ENCODE measurements around the gene PKMYT1.

PKMYT1 gene

GRCh38 chr16:2971985-2972784, 8.1 kb downstream of the PKMYT1 start:
- no peak for DNase-seq

GRCh38 chr16:2971134-2971984, 8.9 kb downstream of the PKMYT1 start:
- DNase-seq = no peak

GRCh38 chr16:2970563-2970962, 9.7 kb downstream of the PKMYT1 start:
- no peak for DNase-seq

DNA sequence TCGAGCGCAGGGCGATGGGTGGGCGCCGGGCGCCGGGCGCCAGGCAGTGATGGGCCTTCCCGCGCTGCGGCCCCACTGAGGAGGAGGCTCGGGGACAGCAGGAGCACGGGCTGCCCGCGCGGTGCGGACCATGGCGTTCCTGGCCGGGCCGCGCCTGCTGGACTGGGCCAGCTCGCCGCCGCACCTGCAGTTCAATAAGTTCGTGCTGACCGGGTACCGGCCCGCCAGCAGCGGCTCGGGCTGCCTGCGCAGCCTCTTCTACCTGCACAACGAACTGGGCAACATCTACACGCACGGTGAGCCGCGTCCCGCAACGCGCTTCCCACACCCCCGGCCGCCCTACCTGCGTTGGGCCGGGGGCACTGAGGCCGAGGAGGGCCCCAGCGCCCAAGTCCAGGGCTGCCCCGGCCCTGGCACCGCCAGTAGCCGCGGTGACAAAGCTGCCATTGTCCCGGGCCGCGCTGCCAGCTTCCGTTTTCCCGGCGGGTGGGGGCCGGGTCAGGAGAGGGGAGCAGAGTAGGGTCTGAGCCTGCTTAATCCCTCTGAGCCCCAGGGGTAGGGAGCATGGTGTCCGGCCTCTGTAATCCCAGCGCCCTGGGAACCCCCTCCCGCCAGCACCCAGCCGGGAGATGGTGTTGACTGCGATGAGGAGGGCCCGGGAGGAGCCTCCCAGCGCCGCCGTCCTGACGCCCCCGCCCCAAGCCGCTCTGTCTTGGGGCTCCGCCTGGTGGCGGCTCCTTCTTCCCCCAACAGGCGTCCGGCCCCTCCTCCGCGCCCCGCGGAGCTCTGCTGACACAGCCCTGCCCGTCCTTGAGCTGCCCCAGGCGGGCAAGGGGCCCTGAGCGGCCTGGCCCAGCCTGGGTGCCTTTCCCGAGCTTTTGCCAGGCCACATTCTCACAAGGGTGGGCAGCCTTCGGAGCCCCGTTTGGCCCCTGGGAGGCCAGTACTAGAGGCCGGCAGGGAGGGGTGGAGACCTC, 10.4 kb downstream of the PKMYT1 start:
- DNase-seq = peak; percentile 45

GRCh38 chr16:2968738-2969544, 11.3 kb downstream of the PKMYT1 start, which contains the start of gene PAQR4:
TSS of gene PAQR4 (plus strand) at chr16:2969348. CDS start at chr16:2969675, 327 bp downstream.
- DNase-seq = peak; percentile 66

- no peak for DNase-seq
Observed at GRCh38 chr16:2968368-2968737, 11.9 kb downstream of the PKMYT1 start.

DNA sequence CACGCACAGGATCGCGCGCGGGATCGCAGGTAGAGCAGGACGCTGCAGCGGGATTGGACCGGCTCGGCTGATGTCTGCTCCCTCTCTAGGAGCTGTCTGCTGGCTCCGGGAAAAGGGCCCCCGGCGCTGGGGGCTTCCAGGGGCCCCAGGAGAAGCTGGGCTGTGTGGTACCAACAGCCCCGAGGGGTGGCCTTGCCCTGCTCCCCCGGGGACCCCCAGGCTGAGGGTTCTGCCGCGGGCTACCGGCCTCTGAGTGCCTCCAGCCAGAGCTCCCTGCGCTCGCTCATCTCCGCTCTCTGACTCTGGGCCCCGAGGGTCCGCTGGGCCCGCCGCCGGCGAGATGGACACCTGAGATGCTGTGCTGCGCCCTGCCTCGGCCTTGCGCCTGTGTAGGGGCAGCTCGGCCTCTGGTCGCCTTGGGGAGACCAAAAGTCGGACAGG, 12.5 kb downstream of the PKMYT1 start:
- no peak for DNase-seq

- no peak for DNase-seq
Observed at GRCh38 chr16:2967211-2967631, 13.0 kb downstream of the PKMYT1 start.

DNA sequence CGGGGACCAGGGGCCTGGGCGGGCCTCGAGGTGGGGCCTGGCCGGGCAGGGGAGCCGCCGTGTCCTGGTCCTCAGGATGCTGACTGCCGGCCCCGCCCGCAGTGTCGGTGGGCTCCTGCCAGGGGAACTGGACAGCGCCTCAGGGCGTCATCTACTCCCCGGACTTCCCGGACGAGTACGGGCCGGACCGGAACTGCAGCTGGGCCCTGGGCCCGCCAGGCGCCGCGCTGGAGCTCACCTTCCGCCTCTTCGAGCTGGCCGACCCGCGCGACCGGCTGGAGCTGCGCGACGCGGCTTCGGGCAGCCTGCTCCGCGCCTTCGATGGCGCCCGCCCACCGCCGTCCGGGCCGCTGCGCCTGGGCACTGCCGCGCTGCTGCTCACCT, 13.4 kb downstream of the PKMYT1 start:
- DNase-seq = no peak

DNA sequence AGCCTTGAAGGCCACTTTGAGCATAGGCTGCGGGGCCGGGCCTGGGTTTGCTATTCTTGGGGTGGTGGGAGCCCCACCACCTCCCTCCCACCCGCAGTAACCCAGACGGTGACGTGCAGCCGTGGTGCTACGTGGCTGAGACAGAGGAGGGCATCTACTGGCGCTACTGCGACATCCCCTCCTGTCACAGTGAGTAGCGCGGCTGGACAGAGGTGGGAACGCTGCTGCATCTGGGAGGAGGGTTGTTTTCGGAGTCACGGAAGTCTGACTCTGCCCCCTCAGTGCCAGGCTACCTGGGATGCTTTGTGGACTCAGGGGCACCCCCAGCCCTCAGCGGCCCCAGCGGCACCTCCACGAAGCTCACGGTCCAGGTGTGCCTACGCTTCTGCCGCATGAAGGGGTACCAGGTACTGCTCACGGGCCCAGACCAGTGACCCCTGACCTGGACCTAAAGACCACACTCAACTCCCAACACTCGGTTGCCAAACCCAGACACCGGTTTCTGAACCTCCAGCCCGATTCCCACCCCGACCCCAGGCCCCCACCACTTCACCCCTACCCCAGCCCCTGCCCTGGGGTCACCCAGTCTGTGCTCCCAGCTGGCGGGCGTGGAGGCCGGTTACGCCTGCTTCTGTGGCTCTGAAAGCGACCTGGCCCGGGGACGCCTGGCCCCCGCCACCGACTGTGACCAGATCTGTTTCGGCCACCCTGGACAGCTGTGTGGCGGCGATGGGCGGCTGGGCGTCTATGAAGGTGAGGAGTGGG, 14.0 kb downstream of the PKMYT1 start:
- no peak for DNase-seq

DNA sequence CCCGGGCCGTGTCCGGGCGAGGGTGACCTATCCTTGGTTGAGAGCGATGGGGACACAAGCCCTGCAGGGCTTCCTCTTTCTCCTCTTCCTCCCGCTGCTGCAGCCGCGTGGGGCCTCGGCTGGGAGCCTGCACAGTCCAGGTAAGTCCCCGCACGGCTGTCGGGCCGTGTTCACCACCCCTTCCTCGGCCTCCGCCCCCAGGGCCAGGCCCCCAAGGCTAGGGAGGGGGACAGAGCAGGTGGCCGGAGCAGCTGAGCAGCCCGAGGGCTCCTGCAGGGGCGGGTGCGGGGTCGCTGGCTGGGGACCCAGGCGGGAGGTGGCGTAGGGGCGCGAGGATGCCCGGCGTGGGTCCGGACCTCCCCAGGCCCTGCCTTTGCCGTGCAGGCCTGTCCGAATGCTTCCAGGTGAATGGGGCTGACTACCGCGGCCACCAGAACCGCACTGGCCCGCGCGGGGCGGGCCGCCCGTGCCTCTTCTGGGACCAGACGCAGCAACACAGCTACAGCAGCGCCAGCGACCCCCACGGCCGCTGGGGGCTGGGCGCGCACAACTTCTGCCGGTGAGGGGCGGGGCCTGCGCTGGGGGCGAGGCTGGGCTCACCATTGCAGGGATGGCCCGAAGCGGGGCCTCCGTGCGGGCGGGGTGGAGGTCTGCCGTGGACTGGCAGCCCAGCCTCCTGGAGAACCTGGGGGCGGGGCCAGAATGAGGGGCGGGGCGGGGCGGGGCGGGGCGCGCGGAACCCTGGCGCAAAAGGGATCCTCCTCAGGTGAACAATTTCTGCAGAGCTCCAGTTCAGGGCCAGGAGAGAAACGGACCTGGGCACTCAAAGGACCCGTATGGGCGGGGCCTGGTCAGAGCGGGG, 15.5 kb downstream of the PKMYT1 start:
- DNase-seq = peak; percentile 35

- DNase-seq = peak; percentile 21
Observed at GRCh38 chr16:2963723-2964474, 16.3 kb downstream of the PKMYT1 start, which contains the start of gene KREMEN2. TSS of gene KREMEN2 (plus strand) at chr16:2964275. CDS start at chr16:2964521, 246 bp downstream.

- DNase-seq = no peak
Observed at GRCh38 chr16:2963074-2963722, 17.0 kb downstream of the PKMYT1 start.

DNA sequence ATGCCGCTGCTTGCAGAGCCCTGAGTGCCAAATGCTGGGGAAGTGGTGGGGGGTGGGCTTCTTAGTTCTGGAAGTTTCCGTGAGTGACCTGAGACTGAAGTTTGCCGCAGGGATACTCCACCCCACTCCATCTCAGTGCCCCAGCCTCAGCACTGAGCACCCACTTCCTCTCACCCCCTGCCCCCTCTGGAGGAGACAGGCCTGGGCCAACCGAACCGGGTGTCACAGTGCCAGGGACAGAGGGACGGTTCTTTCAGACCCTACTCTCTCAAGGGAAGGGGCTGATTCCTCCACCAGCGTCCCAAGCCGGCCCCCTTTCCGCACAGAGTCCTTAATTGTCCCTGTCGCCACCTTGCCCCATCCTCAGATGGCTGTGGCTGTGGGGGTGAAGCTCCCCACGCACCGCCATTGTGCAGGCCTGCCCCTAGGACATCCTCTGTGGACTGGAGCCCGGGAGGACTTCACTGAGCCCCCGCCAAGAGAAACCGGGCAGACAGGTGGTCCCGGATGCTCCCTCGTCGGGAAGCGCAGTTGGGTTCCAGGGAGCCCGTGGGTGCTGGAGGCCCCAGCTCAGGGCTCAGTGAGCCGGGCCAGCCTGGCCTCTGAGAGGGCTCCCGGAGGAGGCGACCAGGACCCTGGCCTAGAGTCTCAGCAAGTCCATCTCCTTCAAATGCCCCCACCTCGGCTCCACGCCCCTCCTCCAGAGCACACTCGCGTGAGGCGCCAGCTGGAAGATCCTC, 17.7 kb downstream of the PKMYT1 start:
- DNase-seq = no peak

DNA sequence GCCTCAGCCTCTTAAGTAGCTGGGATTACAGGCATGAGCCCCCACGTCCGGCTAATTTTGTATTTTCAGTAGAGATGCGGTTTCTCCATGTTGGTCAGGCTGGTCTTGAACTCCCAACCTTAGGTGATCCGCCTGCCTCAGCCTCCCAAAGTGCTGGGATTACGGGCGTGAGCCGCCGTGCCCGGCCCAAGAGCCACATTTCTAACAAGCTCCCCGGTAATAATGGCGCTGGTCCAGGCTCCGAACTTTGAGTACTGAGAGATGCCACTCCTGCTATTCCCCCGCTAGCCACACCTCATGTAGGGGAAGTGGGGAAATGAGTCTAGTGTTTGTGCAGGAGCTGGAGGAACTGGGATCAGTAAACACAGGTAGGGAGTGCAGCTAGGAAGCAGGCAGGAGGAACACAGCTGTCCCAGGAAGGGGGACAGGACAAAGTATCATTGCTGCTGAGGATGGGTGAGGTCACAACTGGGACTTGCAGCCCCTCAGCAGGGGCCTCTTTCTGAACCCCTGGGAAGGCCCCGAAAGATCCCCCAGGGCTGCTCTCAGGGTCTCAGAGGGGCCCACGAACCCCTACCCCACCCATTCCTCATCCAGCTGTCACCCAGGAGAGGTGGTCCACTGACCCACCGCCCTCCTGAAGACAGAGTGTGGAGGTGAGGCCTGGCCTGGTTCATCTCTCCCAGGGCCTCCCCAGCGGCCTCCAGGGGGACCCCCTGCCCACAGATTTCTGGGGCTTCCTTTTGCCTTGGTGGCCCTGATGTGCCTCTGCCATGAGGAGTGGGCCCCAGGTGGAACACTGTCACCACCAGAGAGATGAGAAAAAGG, 19.8 kb downstream of the PKMYT1 start:
- DNase-seq = no peak

- DNase-seq = no peak
Observed at GRCh38 chr16:2959206-2959605, 21.0 kb downstream of the PKMYT1 start.

GRCh38 chr16:2956579-2956956, 23.7 kb downstream of the PKMYT1 start:
- DNase-seq = no peak
